Endothelial cell of umbilical vein (primary cell): ENCODE results near the gene CSK. TPM values are rescaled to one million over a fixed set of nuclear protein-coding genes. Genes with fewer than 3 reads are reported as not detected.

Source experiments
- BruUV-seq: library from RNA; stranded (reverse); fragments of 400-500 nt; replicated peaks from 2 replicates; lab custom pipeline; 2021; lab: Mats Ljungman, UMichigan
- CTCF ChIA-PET: fragments of 300-600, 350-600 bp; sonication (Branson Sonifier 250); formaldehyde crosslinking; loops from one replicate; lab custom pipeline; 2021; ENCODE audit warnings: antibody characterized with exemption, inconsistent platforms; lab: Charles Lee
- POLR2A ChIA-PET: fragments of 300-600, 350-600 bp; sonication (Branson Sonifier 250); formaldehyde crosslinking; loops from one replicate; lab custom pipeline; 2021; ENCODE audit warnings: antibody characterized with exemption, inconsistent platforms; lab: Charles Lee
- DNase-seq: peaks from one replicate; pipeline ENCODE4 v3.0.0-alpha.2; 2011; ENCODE audit warnings: low read depth, low spot score
- FAIRE-seq: peaks from 2 replicates; lab custom pipeline; 2011; peaks lifted over from hg19 to GRCh38; lab: Jason Lieb, UNC
- H2AFZ ChIP-seq: 2 replicates; pipeline ENCODE4 v1.6.0; 2012; ENCODE audit warnings: low read depth, low read length, control low read depth, inconsistent platforms
- H3K27ac ChIP-seq: 2 replicates; pipeline ENCODE4 v1.5.1; 2011; ENCODE audit warnings: low read depth, mild to moderate bottlenecking, control low read depth, low read length, moderate library complexity; ENCODE audit not compliant: insufficient read depth
- H3K27me3 ChIP-seq, 2 experiments: 2 replicates each; pipeline versions ENCODE4 v1.6.0 to v1.6.1; 2011; ENCODE audit warnings: low read length in 2 of 2, mixed read lengths in 1 of 2; ENCODE audit not compliant: control insufficient read depth in 2 of 2, insufficient read depth in 2 of 2
- H3K36me3 ChIP-seq, 2 experiments: 2 replicates in 1 of 2; 3 replicates in 1 of 2; pipeline ENCODE4 v1.5.1; 2011; ENCODE audit warnings: low read length in 2 of 2, mild to moderate bottlenecking in 1 of 2, moderate library complexity in 1 of 2; ENCODE audit not compliant: control insufficient read depth in 2 of 2, insufficient read depth in 2 of 2; ENCODE audit errors: extremely low read depth in 1 of 2
- H3K4me1 ChIP-seq: 3 replicates; pipeline ENCODE4 v1.5.1; 2011; ENCODE audit warnings: mild to moderate bottlenecking, low read length; ENCODE audit not compliant: control insufficient read depth, insufficient read depth; ENCODE audit errors: extremely low read depth
- H3K4me2 ChIP-seq: 2 replicates; pipeline ENCODE4 v1.6.1; 2011; ENCODE audit warnings: low read length, control low read depth, mixed read lengths; ENCODE audit not compliant: insufficient read depth
- H3K4me3 ChIP-seq, 3 experiments: fragments of 200-600 bp in 1 of 3; sonication (generic), shearing (Covaris generic) in 1 of 3; replicated peaks in 1 of 3; 2 replicates each; pipeline ENCODE4 v1.5.1; 2011 to 2016; ENCODE audit warnings: control low read depth in 3 of 3, low read length in 3 of 3, mild to moderate bottlenecking in 2 of 3, inconsistent platforms in 1 of 3, low read depth in 1 of 3, moderate library complexity in 1 of 3; ENCODE audit not compliant: insufficient read depth in 1 of 3
- H3K79me2 ChIP-seq: 2 replicates; pipeline ENCODE4 v1.6.0; 2012; ENCODE audit warnings: low read length, inconsistent platforms; ENCODE audit not compliant: control insufficient read depth, insufficient read depth
- H3K9ac ChIP-seq: replicated peaks from 2 replicates; pipeline ENCODE3; 2011; ENCODE audit warnings: low read length, control low read depth; ENCODE audit not compliant: insufficient read depth; ENCODE audit errors: extremely low read depth
- H3K9me1 ChIP-seq: replicated peaks from 3 replicates; pipeline ENCODE4 v1.6.0; 2011; ENCODE audit warnings: mild to moderate bottlenecking, low read length; ENCODE audit not compliant: control insufficient read depth, insufficient read depth; ENCODE audit errors: extremely low read depth
- H3K9me3 ChIP-seq: replicated peaks from 2 replicates; pipeline ENCODE4 v1.5.1; 2012; ENCODE audit warnings: low read length, inconsistent platforms; ENCODE audit not compliant: control insufficient read depth, insufficient read depth
- H4K20me1 ChIP-seq: replicated peaks from 2 replicates; pipeline ENCODE3; 2011; ENCODE audit warnings: mild to moderate bottlenecking, low read length; ENCODE audit not compliant: control insufficient read depth, insufficient read depth; ENCODE audit errors: extremely low read depth
- CTCF ChIP-seq, 2 donors: IDR thresholded peaks; 1 replicate in 1 of 2; 2 replicates in 1 of 2; pipeline ENCODE4 v1.5.1; 2011; ENCODE audit warnings: low read length in 2 of 2, mild to moderate bottlenecking in 2 of 2, moderate library complexity in 2 of 2, control low read depth in 1 of 2, inconsistent platforms in 1 of 2, low read depth in 1 of 2; ENCODE audit not compliant: insufficient read depth in 1 of 2; ENCODE audit errors: extremely low read depth in 1 of 2
- EZH2 ChIP-seq: IDR thresholded peaks from 2 replicates; pipeline ENCODE4 v1.6.1; 2012; ENCODE audit warnings: borderline replicate concordance, low read depth, mild to moderate bottlenecking, moderate library complexity, low read length, inconsistent platforms; ENCODE audit not compliant: severe bottlenecking
- FOS ChIP-seq: IDR thresholded peaks from 2 replicates; pipeline ENCODE4 v1.6.1; 2011; ENCODE audit warnings: mild to moderate bottlenecking, low read length, moderate library complexity, borderline replicate concordance; ENCODE audit not compliant: insufficient read depth
- GATA2 ChIP-seq: IDR thresholded peaks from 2 replicates; pipeline ENCODE4 v1.7.0; 2011; ENCODE audit warnings: low read depth, mild to moderate bottlenecking, moderate library complexity, mixed read lengths, low read length; ENCODE audit not compliant: insufficient read length, insufficient read depth
- JUN ChIP-seq: IDR thresholded peaks from 2 replicates; pipeline ENCODE4 v1.6.1; 2011; ENCODE audit warnings: borderline replicate concordance, low read depth; ENCODE audit not compliant: insufficient read length, insufficient read depth
- MAX ChIP-seq: IDR thresholded peaks from 2 replicates; pipeline ENCODE4 v1.6.1; 2011; ENCODE audit not compliant: insufficient read depth, insufficient read length
- MYC ChIP-seq: IDR thresholded peaks from one replicate; pipeline ENCODE4 v1.6.1; 2011; ENCODE audit warnings: mild to moderate bottlenecking, low read depth, low read length
- POLR2A ChIP-seq: IDR thresholded peaks from 2 replicates; pipeline ENCODE4 v1.6.1; 2012; ENCODE audit warnings: low read depth, mild to moderate bottlenecking, control low read depth, low read length
- POLR2AphosphoS5 ChIP-seq: IDR thresholded peaks from 2 replicates; pipeline ENCODE4 v1.6.1; 2012; ENCODE audit warnings: low read depth, mild to moderate bottlenecking, control low read depth, low read length, moderate library complexity; ENCODE audit not compliant: insufficient read depth
- dilution Hi-C: fragments of 300-500 bp; cut with MboI; formaldehyde crosslinking; loops from one replicate; pipeline ENCODE4 v1.15.0; 2019; ENCODE audit warnings: low sequenced_read_pairs; ENCODE audit not compliant: extremely low pct_ligation_motif_present
- intact Hi-C: fragments of 100-400 bp; cut with micrococcal nuclease; formaldehyde crosslinking; loops from one replicate; pipeline ENCODE4 v1.10.0; 2022
- polyA plus RNA-seq, 4 experiments: library from polyadenylated mRNA; depleted of rRNA in 3 of 4; stranded (reverse) in 3 of 4; unstranded in 1 of 4; fragments of >200 nt; gene quantifications; 2 replicates each; pipeline versions ENCODE4 v1.2.1 to v1.2.3, GENCODE V29; 2011 to 2012; ENCODE audit warnings: missing spikeins in 1 of 4
- total RNA-seq: library from RNA; stranded (reverse); gene quantifications from 2 replicates; pipeline ENCODE4 v1.2.3, GENCODE V29; 2021

CSK gene
- total and polyA plus RNA-seq, 2 donors (not counting 3 experiments of a cell fraction or from before 2014, with no cell fraction given) = 41.2 to 104 TPM

- H3K4me2 ChIP-seq = no peak overlapping the region
- ChIA-PET CTCF (interaction anchor here (3.6 kb wide), 1 partner anchor 10 kb away, joined by 22 read pairs; no protein-coding TSS in a partner anchor), POLR2A (no interaction called here)
- H3K4me3 ChIP-seq = no peak overlapping the region
- peaks cover 2% of the 10 kb centered on the region for H4K20me1 ChIP-seq
- H3K9me3 ChIP-seq = no peaks in the 10 kb centered on the region
- peaks cover 0 to 7% of the 10 kb centered on the region in 2 experiments for H3K36me3 ChIP-seq
- no peak overlapping the region for H2AFZ ChIP-seq
- FAIRE-seq (no peak), DNase-seq (no peak)
- dilution Hi-C loops (no loop called here), intact Hi-C loops (no loop called here)
- BruUV-seq = no TSS peak
- no peak for TF ChIP-seq FOS
- no peak for TF ChIP-seq GATA2
- no peak for TF ChIP-seq MYC
- no peak for TF ChIP-seq EZH2
- TF ChIP-seq MAX = no peak
- TF ChIP-seq POLR2A = no peak
- TF ChIP-seq JUN = no peak
- TF ChIP-seq CTCF (IDR thresholded peaks at IDR 0.05; ENCODE audit: extremely low read depth in 1 of 2, insufficient read depth in 1 of 2, low read depth in 1 of 2, low read length in 2 of 2) = no peak
- TF ChIP-seq POLR2AphosphoS5 = no peak
- peaks cover 96% of the 10 kb centered on the region for H3K79me2 ChIP-seq
- no peak overlapping the region for H3K27ac ChIP-seq
- no peaks in the 10 kb centered on the region for H3K27me3 ChIP-seq
- H3K4me1 ChIP-seq = peaks cover 6% of the 10 kb centered on the region
- no peaks in the 10 kb centered on the region for H3K9me1 ChIP-seq
- no peak overlapping the region for H3K9ac ChIP-seq
Measured at GRCh38 chr15:74789171-74789631, 7.3 kb downstream of the CSK start.
